IMR-90 (cell line): ENCODE data around the gene SLCO2B1. TPM values are rescaled to one million over a fixed set of nuclear protein-coding genes. Genes with fewer than 3 reads are reported as not detected.

ENCODE experiments used
- ATAC-seq: fragments of 200-7000 bp; cut with Tn5 transposase; 2 replicates; pipeline ENCODE4 v1.9.1; 2020; ENCODE audit warnings: low read depth, mild to moderate bottlenecking, moderate library complexity
- BruUV-seq: library from RNA; stranded (reverse); fragments of 400-500 nt; replicated peaks from 2 replicates; lab custom pipeline; 2021; lab: Mats Ljungman, UMichigan
- CTCF ChIA-PET: fragments of 300-600 bp; formaldehyde crosslinking; extraction: SDS; loops from one replicate; lab custom pipeline; 2021; ENCODE audit warnings: antibody characterized with exemption; lab: Yijun Ruan, JAX
- POLR2A ChIA-PET: fragments of 300-600 bp; sonication (Branson Sonifier 250); formaldehyde crosslinking; loops from one replicate; lab custom pipeline; 2022; ENCODE audit warnings: antibody characterized with exemption; ENCODE audit not compliant: unreplicated experiment; lab: Charles Lee
- DNase-seq: peaks from one replicate; pipeline ENCODE4 v3.0.0; 2013
- H2AFZ ChIP-seq: replicated peaks from 2 replicates; pipeline ENCODE3; 2013; ENCODE audit warnings: low read length, mild to moderate bottlenecking; ENCODE audit not compliant: poor library complexity
- H2AK5ac ChIP-seq: 2 replicates; pipeline ENCODE4 v1.6.1; 2013; ENCODE audit warnings: low read depth, low read length, inconsistent platforms
- H2AK9ac ChIP-seq: replicated peaks from 2 replicates; pipeline ENCODE3; 2013; ENCODE audit warnings: mild to moderate bottlenecking, low read depth, low read length, moderate library complexity; ENCODE audit not compliant: poor library complexity
- H2BK120ac ChIP-seq: 2 replicates; pipeline ENCODE4 v1.6.1; 2013; ENCODE audit warnings: low read depth, low read length, inconsistent platforms
- H2BK15ac ChIP-seq: 3 replicates; pipeline ENCODE4 v1.6.1; 2013; ENCODE audit warnings: low read depth, low read length, inconsistent platforms
- H2BK20ac ChIP-seq: 2 replicates; pipeline ENCODE4 v1.6.1; 2013; ENCODE audit warnings: low read depth, mild to moderate bottlenecking, inconsistent platforms, low read length, moderate library complexity
- H2BK5ac ChIP-seq: 2 replicates; pipeline ENCODE4 v1.6.1; 2013; ENCODE audit warnings: mild to moderate bottlenecking, low read depth, low read length, inconsistent platforms; ENCODE audit not compliant: poor library complexity, severe bottlenecking
- H3K14ac ChIP-seq: replicated peaks from 2 replicates; pipeline ENCODE4 v1.6.1; 2013; ENCODE audit warnings: low read depth, low read length, inconsistent platforms
- H3K18ac ChIP-seq: 2 replicates; pipeline ENCODE4 v1.6.1; 2013; ENCODE audit warnings: low read depth, low read length, control low read depth
- H3K23ac ChIP-seq: 2 replicates; pipeline ENCODE4 v1.6.1; 2013; ENCODE audit warnings: low read depth, low read length, inconsistent platforms
- H3K27ac ChIP-seq: 2 replicates; pipeline ENCODE4 v1.5.1; 2013; ENCODE audit warnings: mild to moderate bottlenecking, control low read depth, low read length; ENCODE audit not compliant: insufficient read depth
- H3K27me3 ChIP-seq: 2 replicates; pipeline ENCODE4 v1.6.1; 2013; ENCODE audit warnings: low read length; ENCODE audit not compliant: control insufficient read depth, insufficient read depth
- H3K36me3 ChIP-seq: 2 replicates; pipeline ENCODE4 v1.6.1; 2013; ENCODE audit warnings: low read length, mixed read lengths; ENCODE audit not compliant: control insufficient read depth, insufficient read depth
- H3K4ac ChIP-seq: 2 replicates; pipeline ENCODE4 v1.6.1; 2013; ENCODE audit warnings: low read depth, low read length, inconsistent platforms
- H3K4me1 ChIP-seq: 2 replicates; pipeline ENCODE4 v1.6.1; 2013; ENCODE audit warnings: low read length, mixed read lengths; ENCODE audit not compliant: control insufficient read depth, insufficient read depth
- H3K4me2 ChIP-seq: 2 replicates; pipeline ENCODE4 v1.6.1; 2013; ENCODE audit warnings: low read depth, mild to moderate bottlenecking, control low read depth, low read length, moderate library complexity
- H3K4me3 ChIP-seq: 2 replicates; pipeline ENCODE4 v1.5.1; 2013; ENCODE audit warnings: low read depth, mild to moderate bottlenecking, control low read depth, low read length, moderate library complexity; ENCODE audit not compliant: insufficient read depth
- H3K56ac ChIP-seq: 2 replicates; pipeline ENCODE4 v1.6.1; 2013; ENCODE audit warnings: low read length, inconsistent platforms; ENCODE audit not compliant: insufficient read depth; ENCODE audit errors: extremely low read depth
- H3K79me1 ChIP-seq, 2 experiments: 2 replicates each; pipeline ENCODE4 v1.6.1; 2013; ENCODE audit warnings: low read length in 2 of 2, inconsistent platforms in 1 of 2, low read depth in 1 of 2
- H3K9ac ChIP-seq: 2 replicates; pipeline ENCODE4 v1.6.1; 2013; ENCODE audit warnings: low read depth, low read length, control low read depth
- H3K9me1 ChIP-seq: 2 replicates; pipeline ENCODE4 v1.6.1; 2013; ENCODE audit warnings: low read length, inconsistent platforms; ENCODE audit not compliant: insufficient read depth
- H3K9me3 ChIP-seq: 2 replicates; pipeline ENCODE4 v1.6.1; 2013; ENCODE audit warnings: low read length; ENCODE audit not compliant: control insufficient read depth, insufficient read depth
- H4K20me1 ChIP-seq: 2 replicates; pipeline ENCODE4 v1.6.1; 2013; ENCODE audit warnings: low read length, inconsistent platforms; ENCODE audit not compliant: insufficient read depth
- H4K5ac ChIP-seq: 2 replicates; pipeline ENCODE4 v1.6.1; 2013; ENCODE audit warnings: mild to moderate bottlenecking, low read depth, low read length, control low read depth
- H4K8ac ChIP-seq, 2 experiments: 2 replicates each; pipeline ENCODE4 v1.6.1; 2013; ENCODE audit warnings: low read depth in 2 of 2, low read length in 2 of 2, control low read depth in 1 of 2, inconsistent platforms in 1 of 2
- H4K91ac ChIP-seq: 2 replicates; pipeline ENCODE4 v1.6.1; 2013; ENCODE audit warnings: low read depth, low read length, inconsistent platforms; ENCODE audit not compliant: insufficient read depth
- CEBPB ChIP-seq: IDR thresholded peaks from 2 replicates; pipeline ENCODE4 v1.6.1; 2012; ENCODE audit warnings: low read depth, low read length, improper control_type of control experiment
- ELK1 ChIP-seq: fragments of 150-350 bp; IDR thresholded peaks from 2 replicates; pipeline ENCODE4 v1.6.1; 2016; ENCODE audit warnings: low read depth, mild to moderate bottlenecking, low read length, moderate library complexity, borderline replicate concordance
- MXI1 ChIP-seq: IDR thresholded peaks from 2 replicates; pipeline ENCODE4 v1.6.1; 2012; ENCODE audit warnings: low read depth, mild to moderate bottlenecking, low read length, moderate library complexity, borderline replicate concordance
- NFE2L2 ChIP-seq: fragments of 150-350 bp; IDR thresholded peaks from 2 replicates; pipeline ENCODE4 v1.6.1; 2016; ENCODE audit warnings: low read depth, mild to moderate bottlenecking, low read length
- POLR2A ChIP-seq: IDR thresholded peaks from 2 replicates; pipeline ENCODE4 v1.6.1; 2012; ENCODE audit warnings: mild to moderate bottlenecking, low read depth, low read length
- WGBS, 2 experiments: methylation state at CpG; one replicate each; pipeline versions ENCODE4 v1.1.5 to v1.1.7; 2013; ENCODE audit warnings: missing lambda C conversion rate in 2 of 2; ENCODE audit not compliant: insufficient read length in 1 of 2; ENCODE audit errors: extremely low coverage in 2 of 2; 5-methylcytosine and 5-hydroxymethylcytosine counted together
- dilution Hi-C: fragments of 300-500 bp; cut with HindIII; formaldehyde crosslinking; loops from one replicate; pipeline ENCODE4 v1.14.3; 2018; ENCODE audit warnings: low sequenced_read_pairs; ENCODE audit not compliant: unreplicated experiment
- in situ Hi-C: fragments of 300-500 bp; cut with MboI; formaldehyde crosslinking; loops from 3 replicates; pipeline ENCODE4 v1.14.3; 2019; ENCODE audit warnings: low sequenced_read_pairs, inconsistent platforms, mixed read lengths
- intact Hi-C: fragments of 100-400 bp; cut with micrococcal nuclease; formaldehyde crosslinking; loops from 2 replicates; pipeline ENCODE4 v1.10.0; 2022
- polyA plus RNA-seq, 3 experiments: library from polyadenylated mRNA; depleted of rRNA; stranded (reverse); fragments of >200 nt; gene quantifications; 2 replicates each; pipeline ENCODE4 v1.2.3, GENCODE V29; 2012; ENCODE audit warnings: low replicate concordance in 1 of 3
- total RNA-seq: library from RNA; depleted of rRNA; stranded (reverse); fragments of >200 nt; gene quantifications from 2 replicates; pipeline ENCODE4 v1.2.3, GENCODE V29; 2012

The SLCO2B1 gene
- total and polyA plus RNA-seq, 2 of the 4 experiments (the other 2 are of a cell fraction): not detected

- no peaks in the 10 kb centered on the region for H3K9me3 ChIP-seq
- H3K18ac ChIP-seq: no peak overlapping the region
- H3K4me2 ChIP-seq: no peak overlapping the region
- H2BK15ac ChIP-seq: no peak overlapping the region
- no peak overlapping the region for H3K14ac ChIP-seq
- H2AFZ ChIP-seq: no peak overlapping the region
- H3K9me1 ChIP-seq: no peaks in the 10 kb centered on the region
- 80% methylated on average over 3 of the region's 8 CpGs; no CpG with 5 or more reads in 1 of the 2 experiments for WGBS, 2 experiments
- ChIA-PET CTCF (no interaction called here), POLR2A (no interaction called here)
- H2AK9ac ChIP-seq: no peak overlapping the region
- H3K56ac ChIP-seq: no peak overlapping the region
- dilution Hi-C loops: no loop called here
- no peak overlapping the region for H3K27ac ChIP-seq
- DNase-seq (no peak), ATAC-seq (no peak)
- no peaks in the 10 kb centered on the region for H3K4me1 ChIP-seq
- no TSS peak for BruUV-seq
- no peaks in the 10 kb centered on the region for H3K79me1 ChIP-seq
- no peak overlapping the region for H3K4me3 ChIP-seq
- TF ChIP-seq MXI1 (no peak), ELK1 (no peak), POLR2A (no peak), CEBPB (no peak), NFE2L2 (no peak)
- H3K9ac ChIP-seq: no peak overlapping the region
- intact Hi-C loops: no loop called here
- H4K5ac ChIP-seq: no peak overlapping the region
- H2BK120ac ChIP-seq: no peak overlapping the region
- no peak overlapping the region for H2AK5ac ChIP-seq
- H4K20me1 ChIP-seq: no peaks in the 10 kb centered on the region; the same call in 1 of the 2 replicates
- in situ Hi-C loops: no loop called here
- no peak overlapping the region for H3K23ac ChIP-seq
- no peak overlapping the region for H2BK20ac ChIP-seq
- no peak overlapping the region for H3K4ac ChIP-seq
- peaks cover 50% of the 10 kb centered on the region for H3K27me3 ChIP-seq
- H2BK5ac ChIP-seq: no peak overlapping the region
- H4K91ac ChIP-seq: no peak overlapping the region
- H4K8ac ChIP-seq: no peak overlapping the region
- H3K36me3 ChIP-seq: no peaks in the 10 kb centered on the region
Measured at GRCh38 chr11:75237050-75237449, 86.1 kb downstream of the SLCO2B1 start.
